ENCODE results near the gene MANEAL. TPM values are rescaled to one million over a fixed set of nuclear protein-coding genes. Genes with fewer than 3 reads are reported as not detected.

MANEAL gene
- total and polyA plus RNA-seq, 2 of the 13 experiments (the other 11 are each of a cell fraction or from before 2014, with no cell fraction given): 20.8 to 26.4 TPM

DNA sequence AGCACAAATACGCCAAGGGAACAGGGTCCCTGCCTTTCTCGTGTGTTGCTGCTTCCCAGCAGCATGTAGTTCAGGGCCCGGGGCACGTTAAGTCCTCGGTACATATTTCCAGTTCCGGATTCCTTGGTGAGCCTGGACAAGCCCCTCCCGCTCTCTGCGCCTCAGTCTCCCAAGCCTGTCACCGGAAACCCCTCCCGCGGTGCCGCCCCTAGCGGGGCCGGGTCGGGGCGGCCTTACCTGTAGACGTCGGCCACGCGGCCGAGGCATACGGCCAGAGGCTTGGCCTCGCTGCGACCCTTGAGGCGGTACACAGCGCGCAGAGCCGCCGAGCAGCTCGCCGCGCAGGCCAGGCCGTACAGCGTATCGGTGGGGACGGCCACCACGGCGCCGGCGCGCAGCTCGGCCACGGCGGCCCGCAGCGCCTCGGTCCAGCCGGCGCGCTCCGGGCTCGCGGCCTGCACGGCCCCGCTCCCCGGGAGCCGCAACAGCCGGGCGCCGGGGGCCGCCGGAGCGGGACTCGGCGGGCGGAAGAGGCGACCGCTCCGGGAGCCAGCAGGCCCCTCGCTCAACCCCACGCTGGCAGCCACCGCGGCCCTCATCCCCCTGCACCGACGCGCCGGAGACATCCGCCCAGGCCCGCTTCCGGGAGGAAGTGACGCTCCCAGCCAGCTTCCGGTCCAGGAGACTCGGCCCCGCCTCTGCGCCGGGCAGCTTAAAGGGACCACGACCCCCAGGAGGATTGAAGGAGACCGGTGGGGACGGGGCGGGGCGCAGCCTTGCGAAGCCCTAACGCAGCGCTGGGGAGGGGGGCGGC lies 14.1 kb downstream of the MANEAL start, which contains the start of the genes C1orf122 and YRDC (continued):
- no peak for TF ChIP-seq SMAD1 (CRISPR knock-in tag; IDR thresholded peaks at IDR 0.05; ENCODE audit: borderline replicate concordance, low read depth)
- no peak for TF ChIP-seq KDM6A (CRISPR knock-in tag; IDR thresholded peaks at IDR 0.05; ENCODE audit: low read depth)
- TF ChIP-seq CBX2 (IDR thresholded peaks at IDR 0.05; ENCODE audit: low read depth, low read length): no peak
- no peak for TF ChIP-seq CBX2 (CRISPR knock-in tag; IDR thresholded peaks at IDR 0.05; ENCODE audit: low read depth)
- TF ChIP-seq TAF1 (CRISPR knock-in tag; IDR thresholded peaks at IDR 0.05): peak; percentile 48
- TF ChIP-seq, protein P1, sequence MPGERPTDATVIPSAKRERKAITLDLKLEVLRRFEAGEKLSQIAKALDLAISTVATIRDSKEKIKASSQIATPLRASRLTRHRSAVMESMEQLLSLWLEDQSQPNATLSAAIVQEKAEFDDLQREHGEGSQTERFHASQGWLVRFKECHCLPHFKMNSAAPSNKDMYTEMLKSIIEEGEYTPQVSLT (CRISPR knock-in tag; IDR thresholded peaks at IDR 0.05; ENCODE audit: borderline replicate concordance, low read depth): no peak
- TF ChIP-seq ARID4A (CRISPR knock-in tag; IDR thresholded peaks at IDR 0.05; ENCODE audit: borderline replicate concordance): peak; percentile 80
- TF ChIP-seq, protein P2, sequence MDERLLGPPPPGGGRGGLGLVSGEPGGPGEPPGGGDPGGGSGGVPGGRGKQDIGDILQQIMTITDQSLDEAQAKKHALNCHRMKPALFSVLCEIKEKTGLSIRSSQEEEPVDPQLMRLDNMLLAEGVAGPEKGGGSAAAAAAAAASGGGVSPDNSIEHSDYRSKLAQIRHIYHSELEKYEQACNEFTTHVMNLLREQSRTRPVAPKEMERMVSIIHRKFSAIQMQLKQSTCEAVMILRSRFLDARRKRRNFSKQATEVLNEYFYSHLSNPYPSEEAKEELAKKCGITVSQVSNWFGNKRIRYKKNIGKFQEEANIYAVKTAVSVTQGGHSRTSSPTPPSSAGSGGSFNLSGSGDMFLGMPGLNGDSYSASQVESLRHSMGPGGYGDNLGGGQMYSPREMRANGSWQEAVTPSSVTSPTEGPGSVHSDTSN (CRISPR knock-in tag; IDR thresholded peaks at IDR 0.05): no peak
- TF ChIP-seq SPEN (CRISPR knock-in tag; IDR thresholded peaks at IDR 0.05; ENCODE audit: low read depth): peak; percentile 78
- TF ChIP-seq ZNF644 (CRISPR knock-in tag; IDR thresholded peaks at IDR 0.05; ENCODE audit: low read depth): no peak
- TF ChIP-seq, protein P3, sequence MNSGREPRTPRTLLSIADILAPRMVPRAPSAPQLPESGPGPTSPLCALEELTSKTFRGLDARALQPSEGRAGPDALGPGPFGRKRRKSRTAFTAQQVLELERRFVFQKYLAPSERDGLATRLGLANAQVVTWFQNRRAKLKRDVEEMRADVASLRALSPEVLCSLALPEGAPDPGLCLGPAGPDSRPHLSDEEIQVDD (CRISPR knock-in tag; IDR thresholded peaks at IDR 0.05; ENCODE audit: borderline replicate concordance): no peak
- TF ChIP-seq FOXO1 (CRISPR knock-in tag; IDR thresholded peaks at IDR 0.05): peak; percentile 6; the same call in 1 of the 2 replicates
- TF ChIP-seq ZNF564 (CRISPR knock-in tag; IDR thresholded peaks at IDR 0.05): 0 out of 2 replicates have a peak, but pooled peaks have one; percentile 69
- no peak for TF ChIP-seq HOXA5 (CRISPR knock-in tag; IDR thresholded peaks at IDR 0.05)
- TF ChIP-seq KLF16 (CRISPR knock-in tag; IDR thresholded peaks at IDR 0.05): no peak
- TF ChIP-seq SUZ12 (IDR thresholded peaks at IDR 0.05; ENCODE audit: low read depth, low read length): no peak
- TF ChIP-seq TMF1 (CRISPR knock-in tag; IDR thresholded peaks at IDR 0.05; ENCODE audit: low read depth): no peak
- TF ChIP-seq ZNF234 (CRISPR knock-in tag; conservative IDR thresholded peaks at IDR 0.05): no peak
- peak; percentile 52 for TF ChIP-seq MYPOP (CRISPR knock-in tag; IDR thresholded peaks at IDR 0.05)

All from HepG2 (cell line).